H1 (cell line): ENCODE measurements around the gene PRDM5. TPM values are rescaled to one million over a fixed set of nuclear protein-coding genes. Genes with fewer than 3 reads are reported as not detected.

Experiments
- BRCA1 ChIP-seq: IDR thresholded peaks from 2 replicates; pipeline ENCODE4 v1.6.1; 2012; ENCODE audit warnings: low read depth, low read length, improper control_type of control experiment
- CBX5 ChIP-seq: fragments of 300-800, 300-1000 bp; sonication (generic); IDR thresholded peaks from 2 replicates; pipeline ENCODE4 v1.7.1; 2016; ENCODE audit warnings: antibody characterized with exemption, low read length, low read depth
- CBX8 ChIP-seq: fragments of 300-800, 300-1000 bp; sonication (generic); IDR thresholded peaks from 2 replicates; pipeline ENCODE4 v1.7.1; 2016; ENCODE audit warnings: low read depth, low read length, borderline replicate concordance
- CEBPB ChIP-seq: IDR thresholded peaks from 2 replicates; pipeline ENCODE4 v1.6.1; 2012; ENCODE audit warnings: low read depth, low read length
- FOSL1 ChIP-seq: IDR thresholded peaks from 2 replicates; pipeline ENCODE4 v1.6.1; 2011; ENCODE audit warnings: mild to moderate bottlenecking, low read depth, low read length, moderate library complexity; ENCODE audit not compliant: insufficient read depth
- KDM1A ChIP-seq: fragments of 200-600, 300-600 bp; sonication (generic); IDR thresholded peaks from 2 replicates; pipeline ENCODE4 v1.7.1; 2016; ENCODE audit warnings: mild to moderate bottlenecking, low read length, borderline replicate concordance
- MAFK ChIP-seq: IDR thresholded peaks from 2 replicates; pipeline ENCODE4 v1.6.1; 2012; ENCODE audit warnings: low read depth, mild to moderate bottlenecking, improper control_type of control experiment, low read length
- POLR2A ChIP-seq, 2 experiments: IDR thresholded peaks; 1 replicate in 1 of 2; 2 replicates in 1 of 2; pipeline ENCODE4 v1.6.1; 2011; ENCODE audit warnings: low read depth in 2 of 2, low read length in 2 of 2, mild to moderate bottlenecking in 2 of 2; ENCODE audit errors: control extremely low read depth in 1 of 2
- POU5F1 ChIP-seq: IDR thresholded peaks from 2 replicates; pipeline ENCODE4 v1.6.1; 2011; ENCODE audit warnings: low read depth, mild to moderate bottlenecking, low read length, moderate library complexity
- RNF2 ChIP-seq: fragments of 200-900, 300-1000 bp; sonication (generic); IDR thresholded peaks from 2 replicates; pipeline ENCODE4 v1.7.1; 2016; ENCODE audit warnings: borderline replicate concordance, low read depth, mild to moderate bottlenecking, antibody characterized with exemption, low read length; ENCODE audit not compliant: poor library complexity, severe bottlenecking; ENCODE audit errors: missing control alignments
- SUZ12 ChIP-seq: fragments of 200-600 bp; sonication (generic); IDR thresholded peaks from 2 replicates; pipeline ENCODE4 v1.6.1; 2012; ENCODE audit warnings: mild to moderate bottlenecking, inconsistent platforms, low read length, moderate library complexity, mixed read lengths
- TBP ChIP-seq: IDR thresholded peaks from 2 replicates; pipeline ENCODE4 v1.6.1; 2011; ENCODE audit warnings: low read depth, low read length, improper control_type of control experiment
- polyA plus RNA-seq, 7 experiments: library from polyadenylated mRNA; depleted of rRNA in 3 of 7; stranded (reverse) in 5 of 7; unstranded in 2 of 7; fragments of >200 nt in 5 of 7; fragments of 200-250 nt in 2 of 7; gene quantifications; 1 replicate in 5 of 7; 2 replicates in 1 of 7; 4 replicates in 1 of 7; pipeline versions ENCODE4 v1.2.1 to v1.2.3, GENCODE V29; 2011 to 2013; ENCODE audit warnings: missing spikeins in 2 of 7, mixed read lengths in 2 of 7
- total RNA-seq: library from RNA; stranded (reverse); fragmentation: NEBNext Ultra II Directional; extraction: Animal tissue kit (Norgen Biotek cat#: 25700); gene quantifications from 2 replicates; pipeline ENCODE4 v1.2.1, GENCODE V29; 2021
- TF ChIP-seq, protein P1 (sequence below): fragments of 300-600 bp; sonication (generic); IDR thresholded peaks from 2 replicates; pipeline ENCODE4 v1.7.1; 2012; ENCODE audit warnings: low read length, moderate library complexity, mild to moderate bottlenecking, inconsistent platforms; ENCODE audit not compliant: insufficient replicate concordance

PRDM5 gene
- total and polyA plus RNA-seq, 2 of the 8 experiments (the other 6 are each of a cell fraction or from before 2014, with no cell fraction given): 8.2 to 23.4 TPM

DNA sequence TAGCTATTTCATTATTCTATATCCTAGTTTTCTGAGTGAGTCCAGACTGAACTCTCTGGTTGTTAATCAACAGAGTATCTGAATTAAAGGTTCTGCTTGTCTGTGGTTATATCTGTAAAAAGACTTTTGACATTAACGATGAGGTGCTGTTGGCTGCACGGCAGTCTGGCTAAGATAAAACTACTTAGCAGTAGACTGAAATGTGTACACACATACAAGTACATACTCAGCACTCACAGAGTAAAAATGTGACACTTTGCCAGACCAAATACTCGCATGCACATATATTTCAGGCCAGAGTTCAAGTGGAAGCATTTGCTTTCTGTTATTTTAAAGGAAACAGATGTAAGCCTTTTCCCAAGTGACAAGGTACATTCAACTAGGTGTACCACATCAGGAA, 80.5 kb downstream of the PRDM5 start (continued):
- TF ChIP-seq, protein P1, sequence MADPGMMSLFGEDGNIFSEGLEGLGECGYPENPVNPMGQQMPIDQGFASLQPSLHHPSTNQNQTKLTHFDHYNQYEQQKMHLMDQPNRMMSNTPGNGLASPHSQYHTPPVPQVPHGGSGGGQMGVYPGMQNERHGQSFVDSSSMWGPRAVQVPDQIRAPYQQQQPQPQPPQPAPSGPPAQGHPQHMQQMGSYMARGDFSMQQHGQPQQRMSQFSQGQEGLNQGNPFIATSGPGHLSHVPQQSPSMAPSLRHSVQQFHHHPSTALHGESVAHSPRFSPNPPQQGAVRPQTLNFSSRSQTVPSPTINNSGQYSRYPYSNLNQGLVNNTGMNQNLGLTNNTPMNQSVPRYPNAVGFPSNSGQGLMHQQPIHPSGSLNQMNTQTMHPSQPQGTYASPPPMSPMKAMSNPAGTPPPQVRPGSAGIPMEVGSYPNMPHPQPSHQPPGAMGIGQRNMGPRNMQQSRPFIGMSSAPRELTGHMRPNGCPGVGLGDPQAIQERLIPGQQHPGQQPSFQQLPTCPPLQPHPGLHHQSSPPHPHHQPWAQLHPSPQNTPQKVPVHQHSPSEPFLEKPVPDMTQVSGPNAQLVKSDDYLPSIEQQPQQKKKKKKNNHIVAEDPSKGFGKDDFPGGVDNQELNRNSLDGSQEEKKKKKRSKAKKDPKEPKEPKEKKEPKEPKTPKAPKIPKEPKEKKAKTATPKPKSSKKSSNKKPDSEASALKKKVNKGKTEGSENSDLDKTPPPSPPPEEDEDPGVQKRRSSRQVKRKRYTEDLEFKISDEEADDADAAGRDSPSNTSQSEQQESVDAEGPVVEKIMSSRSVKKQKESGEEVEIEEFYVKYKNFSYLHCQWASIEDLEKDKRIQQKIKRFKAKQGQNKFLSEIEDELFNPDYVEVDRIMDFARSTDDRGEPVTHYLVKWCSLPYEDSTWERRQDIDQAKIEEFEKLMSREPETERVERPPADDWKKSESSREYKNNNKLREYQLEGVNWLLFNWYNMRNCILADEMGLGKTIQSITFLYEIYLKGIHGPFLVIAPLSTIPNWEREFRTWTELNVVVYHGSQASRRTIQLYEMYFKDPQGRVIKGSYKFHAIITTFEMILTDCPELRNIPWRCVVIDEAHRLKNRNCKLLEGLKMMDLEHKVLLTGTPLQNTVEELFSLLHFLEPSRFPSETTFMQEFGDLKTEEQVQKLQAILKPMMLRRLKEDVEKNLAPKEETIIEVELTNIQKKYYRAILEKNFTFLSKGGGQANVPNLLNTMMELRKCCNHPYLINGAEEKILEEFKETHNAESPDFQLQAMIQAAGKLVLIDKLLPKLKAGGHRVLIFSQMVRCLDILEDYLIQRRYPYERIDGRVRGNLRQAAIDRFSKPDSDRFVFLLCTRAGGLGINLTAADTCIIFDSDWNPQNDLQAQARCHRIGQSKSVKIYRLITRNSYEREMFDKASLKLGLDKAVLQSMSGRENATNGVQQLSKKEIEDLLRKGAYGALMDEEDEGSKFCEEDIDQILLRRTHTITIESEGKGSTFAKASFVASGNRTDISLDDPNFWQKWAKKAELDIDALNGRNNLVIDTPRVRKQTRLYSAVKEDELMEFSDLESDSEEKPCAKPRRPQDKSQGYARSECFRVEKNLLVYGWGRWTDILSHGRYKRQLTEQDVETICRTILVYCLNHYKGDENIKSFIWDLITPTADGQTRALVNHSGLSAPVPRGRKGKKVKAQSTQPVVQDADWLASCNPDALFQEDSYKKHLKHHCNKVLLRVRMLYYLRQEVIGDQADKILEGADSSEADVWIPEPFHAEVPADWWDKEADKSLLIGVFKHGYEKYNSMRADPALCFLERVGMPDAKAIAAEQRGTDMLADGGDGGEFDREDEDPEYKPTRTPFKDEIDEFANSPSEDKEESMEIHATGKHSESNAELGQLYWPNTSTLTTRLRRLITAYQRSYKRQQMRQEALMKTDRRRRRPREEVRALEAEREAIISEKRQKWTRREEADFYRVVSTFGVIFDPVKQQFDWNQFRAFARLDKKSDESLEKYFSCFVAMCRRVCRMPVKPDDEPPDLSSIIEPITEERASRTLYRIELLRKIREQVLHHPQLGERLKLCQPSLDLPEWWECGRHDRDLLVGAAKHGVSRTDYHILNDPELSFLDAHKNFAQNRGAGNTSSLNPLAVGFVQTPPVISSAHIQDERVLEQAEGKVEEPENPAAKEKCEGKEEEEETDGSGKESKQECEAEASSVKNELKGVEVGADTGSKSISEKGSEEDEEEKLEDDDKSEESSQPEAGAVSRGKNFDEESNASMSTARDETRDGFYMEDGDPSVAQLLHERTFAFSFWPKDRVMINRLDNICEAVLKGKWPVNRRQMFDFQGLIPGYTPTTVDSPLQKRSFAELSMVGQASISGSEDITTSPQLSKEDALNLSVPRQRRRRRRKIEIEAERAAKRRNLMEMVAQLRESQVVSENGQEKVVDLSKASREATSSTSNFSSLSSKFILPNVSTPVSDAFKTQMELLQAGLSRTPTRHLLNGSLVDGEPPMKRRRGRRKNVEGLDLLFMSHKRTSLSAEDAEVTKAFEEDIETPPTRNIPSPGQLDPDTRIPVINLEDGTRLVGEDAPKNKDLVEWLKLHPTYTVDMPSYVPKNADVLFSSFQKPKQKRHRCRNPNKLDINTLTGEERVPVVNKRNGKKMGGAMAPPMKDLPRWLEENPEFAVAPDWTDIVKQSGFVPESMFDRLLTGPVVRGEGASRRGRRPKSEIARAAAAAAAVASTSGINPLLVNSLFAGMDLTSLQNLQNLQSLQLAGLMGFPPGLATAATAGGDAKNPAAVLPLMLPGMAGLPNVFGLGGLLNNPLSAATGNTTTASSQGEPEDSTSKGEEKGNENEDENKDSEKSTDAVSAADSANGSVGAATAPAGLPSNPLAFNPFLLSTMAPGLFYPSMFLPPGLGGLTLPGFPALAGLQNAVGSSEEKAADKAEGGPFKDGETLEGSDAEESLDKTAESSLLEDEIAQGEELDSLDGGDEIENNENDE: no peak
- no peak for TF ChIP-seq CEBPB
- TF ChIP-seq CBX5: no peak
- TF ChIP-seq POU5F1: no peak
- TF ChIP-seq RNF2: no peak
- TF ChIP-seq SUZ12: no peak
- no peak for TF ChIP-seq CBX8
- TF ChIP-seq FOSL1: no peak
- TF ChIP-seq TBP: no peak
- TF ChIP-seq MAFK: no peak
- no peak for TF ChIP-seq KDM1A
- TF ChIP-seq POLR2A (IDR thresholded peaks at IDR 0.05; ENCODE audit: control extremely low read depth in 1 of 2, low read depth in 2 of 2, low read length in 2 of 2): no peak
- no peak for TF ChIP-seq BRCA1
